GM19238 (cell line): Measurements from ENCODE around the gene ZNRF1.
"Not testable (repeated sequence)": the region's sequence is repeated elsewhere in the genome, so short reads cannot be mapped to it uniquely, and the experiment has no call there.

Source experiments
- DNase-seq: peaks from one replicate; pipeline ENCODE4 v3.0.0; 2011; ENCODE audit warnings: low spot score; ENCODE audit not compliant: insufficient read length

Gene ZNRF1

DNA sequence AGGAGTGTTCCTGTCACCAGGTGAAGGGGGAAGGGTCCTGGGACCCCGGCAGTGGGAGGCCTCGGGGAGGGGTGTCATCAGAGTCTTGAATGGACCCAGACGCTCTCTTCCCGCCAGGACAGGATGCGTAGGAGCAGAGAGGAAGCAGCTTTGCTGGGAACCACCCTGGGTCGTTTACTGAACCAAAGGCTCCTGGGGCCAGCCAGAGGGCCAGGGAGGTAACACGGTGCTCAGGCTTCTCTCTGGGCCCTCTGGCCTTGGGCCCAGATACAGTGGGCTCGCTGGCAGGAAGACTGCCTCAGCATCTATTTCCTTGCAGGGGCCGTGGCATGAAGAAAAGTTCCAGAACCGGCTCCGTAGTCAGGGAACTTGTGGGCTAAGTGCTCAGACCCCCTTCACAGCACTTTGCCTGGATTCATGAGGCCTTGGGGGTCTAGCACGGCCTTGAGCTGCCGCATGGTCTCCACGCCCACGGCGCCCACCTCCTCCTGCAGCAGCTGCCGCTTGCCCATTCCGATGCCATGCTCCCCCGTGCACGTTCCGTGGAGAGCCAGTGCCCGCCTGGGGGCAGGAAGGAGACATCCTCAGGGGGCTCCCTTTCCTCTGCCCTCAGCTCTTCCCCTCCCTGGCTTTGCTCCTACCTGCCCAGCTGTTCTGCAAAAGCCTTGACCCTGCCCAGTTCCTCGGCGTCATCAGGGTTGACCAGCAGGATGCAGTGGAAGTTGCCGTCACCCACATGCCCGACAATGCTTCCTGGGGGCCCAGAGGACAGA is 113.3 kb downstream of the ZNRF1 start:
- no peak for DNase-seq

DNA sequence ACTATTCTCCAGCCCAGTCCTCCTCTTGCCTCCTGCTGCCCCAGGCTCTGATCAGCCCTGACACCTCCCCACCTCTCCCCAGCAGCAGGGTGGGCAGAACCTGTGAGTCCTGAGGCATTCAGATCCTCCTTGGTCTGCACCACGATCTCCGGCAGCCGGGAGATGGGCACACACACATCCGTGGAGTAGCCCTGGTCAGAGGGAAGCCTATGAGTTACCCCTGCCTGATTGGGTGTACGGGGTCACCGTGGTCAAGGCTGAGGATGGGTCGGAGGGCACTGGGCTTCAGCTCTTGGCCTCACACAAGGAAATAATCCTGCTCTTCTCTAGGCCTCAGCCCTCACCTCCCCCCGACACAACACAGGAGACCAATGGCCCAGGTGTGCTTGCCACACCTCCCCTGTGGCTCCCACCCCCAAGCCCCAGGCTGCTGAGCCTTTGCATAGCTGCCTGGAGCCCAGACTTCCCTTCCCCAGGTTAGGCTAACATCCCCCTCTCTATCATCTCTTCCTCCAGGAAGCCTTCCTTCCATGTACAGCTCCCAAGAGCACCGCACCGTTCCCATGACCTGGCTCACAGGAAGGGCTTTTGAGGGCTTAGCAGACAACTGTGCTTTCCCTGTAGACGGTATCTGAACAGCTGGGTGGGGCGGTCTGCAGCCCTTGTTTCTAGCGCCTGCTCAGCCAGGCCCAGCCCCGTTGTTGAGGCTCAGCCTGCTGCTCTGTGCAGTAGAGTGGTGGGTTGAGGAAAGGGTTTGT is 114.1 kb downstream of the ZNRF1 start:
- no peak for DNase-seq

DNA sequence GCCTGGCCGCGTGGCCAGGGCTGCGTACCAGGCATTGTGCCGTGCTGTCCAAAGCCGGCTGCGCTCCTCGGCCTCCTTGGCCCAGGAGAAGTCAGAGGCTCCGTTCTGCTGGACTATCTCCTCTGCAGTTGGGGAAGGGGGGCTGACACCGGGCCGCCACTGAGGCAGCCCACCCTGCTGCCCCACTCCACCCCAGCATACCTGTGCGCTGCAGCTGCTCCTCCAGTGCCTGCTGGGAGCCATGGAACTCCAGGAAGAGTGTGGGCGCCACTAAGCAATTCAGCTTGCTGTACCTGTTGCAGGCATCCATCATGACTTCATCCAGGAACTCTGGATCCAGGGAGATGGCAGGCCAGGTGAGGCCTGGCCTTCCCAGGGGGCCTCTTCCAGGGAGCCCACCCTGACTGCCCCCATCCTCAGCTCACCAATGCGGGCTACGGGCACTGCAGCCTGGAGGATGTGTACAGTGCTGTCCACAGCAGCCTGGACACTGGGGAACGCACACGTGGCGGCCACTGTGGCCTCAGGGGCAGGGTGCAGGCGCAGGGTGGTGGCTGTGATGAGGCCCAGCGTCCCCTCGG is 114.8 kb downstream of the ZNRF1 start:
- no peak for DNase-seq

- DNase-seq, result no peak
Measured at GRCh38 chr16:75114179-75114945, 115.5 kb downstream of the ZNRF1 start.

DNA sequence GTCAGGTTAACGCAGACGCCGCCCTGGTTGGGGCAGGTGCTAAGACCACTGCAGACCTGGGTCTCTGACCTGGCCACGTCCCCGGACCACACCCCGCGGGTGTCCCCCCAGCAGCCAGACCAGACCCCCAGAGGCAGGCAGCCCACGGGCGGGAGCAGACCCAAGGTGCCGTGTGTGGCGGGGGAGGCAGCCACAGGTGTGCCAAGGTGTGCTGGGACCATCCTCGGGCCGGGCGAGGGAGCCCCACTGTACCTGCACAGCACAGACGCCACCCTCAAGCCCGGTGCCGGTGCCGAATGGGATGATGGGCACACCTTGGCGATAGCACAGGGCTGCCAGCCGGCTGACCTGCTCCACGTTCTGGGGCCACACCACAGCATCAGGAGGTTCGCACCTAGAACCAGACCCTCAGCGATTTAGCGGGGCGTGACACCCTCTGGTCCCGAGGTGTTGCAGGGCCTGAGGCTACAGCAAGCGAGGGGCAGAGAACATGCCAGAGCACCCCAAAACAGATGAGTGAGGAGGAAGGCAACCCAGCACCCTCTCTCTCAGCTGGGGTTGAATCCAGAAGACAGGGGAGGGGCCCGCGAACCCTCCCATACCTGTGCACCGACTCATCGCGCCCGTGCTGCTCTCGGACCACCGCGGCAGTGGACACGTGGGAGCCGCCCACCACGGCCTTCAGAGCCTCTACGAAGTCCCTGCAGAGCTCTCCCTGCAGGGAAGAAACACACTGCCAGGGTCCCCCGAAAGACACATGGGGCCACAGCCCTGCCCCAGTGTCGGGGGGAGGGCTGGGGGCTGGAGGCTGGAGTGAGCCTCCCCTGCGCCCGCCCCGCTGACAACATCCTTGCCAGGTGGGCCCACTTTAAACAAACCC is 116.4 kb downstream of the ZNRF1 start:
- no peak for DNase-seq

GRCh38 chr16:75116081-75116910 is 117.5 kb downstream of the ZNRF1 start, which contains the start of gene LDHD:
Gene LDHD (minus strand): TSS chr16:75116780. CDS start chr16:75116720, 60 bp downstream.
- DNase-seq, result no peak

DNA sequence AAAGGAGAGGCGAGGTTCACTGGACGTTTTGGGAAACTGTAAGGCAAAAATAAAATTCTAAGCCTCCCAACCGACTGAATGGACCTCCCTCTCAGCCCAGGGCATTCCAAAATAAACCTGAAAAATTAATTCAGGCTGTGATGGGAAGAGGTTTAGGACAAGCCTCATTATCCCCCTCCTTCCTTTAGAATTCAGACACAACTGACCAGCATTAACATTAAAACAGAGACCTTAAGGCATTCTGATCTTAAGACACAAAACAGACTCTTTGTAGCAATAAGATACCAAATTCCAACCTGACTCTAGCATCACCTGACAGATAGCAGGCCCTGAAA is 118.1 kb downstream of the ZNRF1 start:
- DNase-seq, result no peak

DNA sequence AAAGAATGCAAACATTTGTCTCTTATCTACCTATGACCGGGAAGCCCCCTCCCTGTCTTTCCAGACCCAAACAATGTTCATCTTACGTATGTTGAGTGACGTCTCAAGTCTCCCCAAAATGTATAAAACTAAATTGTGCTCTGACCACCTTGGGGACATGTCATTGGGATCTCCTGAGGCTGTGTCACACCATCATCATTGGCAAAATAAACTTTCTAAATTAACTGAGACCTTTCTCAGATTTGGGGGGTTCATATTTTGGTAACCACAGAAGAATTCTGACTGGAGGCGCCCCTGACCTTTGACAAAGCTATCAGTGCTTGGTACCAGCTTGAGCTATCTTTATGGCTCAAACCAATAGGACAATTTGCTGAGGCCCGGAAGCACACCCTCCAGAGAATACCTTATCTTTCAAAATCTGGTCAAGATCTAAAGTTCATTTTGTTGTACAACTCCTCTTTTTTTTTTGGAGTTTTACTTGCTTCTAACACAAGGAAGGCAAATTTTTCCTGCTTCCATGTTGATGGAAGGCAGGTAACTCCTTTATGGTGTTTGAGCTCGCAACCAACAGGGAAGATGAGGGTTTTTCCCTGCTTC is 120.2 kb downstream of the ZNRF1 start:
- no peak for DNase-seq

GRCh38 chr16:75120253-75120652 is 121.4 kb downstream of the ZNRF1 start:
- no peak for DNase-seq

DNA sequence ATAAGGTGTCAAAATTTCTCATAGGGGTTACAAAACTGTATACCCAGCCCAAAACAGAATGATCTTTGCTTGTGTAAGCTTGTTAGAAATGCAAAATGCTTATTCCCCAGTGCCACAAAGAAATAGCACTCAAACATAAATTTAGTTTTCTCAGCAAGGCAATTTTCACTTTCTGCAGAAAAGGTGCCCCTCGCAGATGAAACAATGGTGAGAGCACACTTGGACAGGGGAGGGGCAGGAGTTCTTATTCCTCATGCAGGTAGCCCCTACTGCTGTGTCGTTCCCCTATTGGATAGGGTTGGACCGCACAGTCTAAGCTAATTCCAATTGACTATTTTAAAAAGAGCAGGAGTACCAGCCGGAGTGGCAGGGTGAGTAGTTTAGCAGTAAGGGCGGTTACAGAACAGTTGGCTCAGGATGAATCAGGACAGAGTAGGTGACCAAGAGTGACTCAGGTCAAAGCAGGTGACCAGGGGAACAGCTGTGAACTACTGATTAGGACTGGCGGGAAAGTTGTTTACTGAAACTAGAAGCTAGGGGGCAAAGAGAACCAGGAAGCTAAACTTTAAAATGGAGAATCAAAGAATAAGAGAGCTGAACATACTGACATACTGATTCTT is 123.2 kb downstream of the ZNRF1 start:
- no peak for DNase-seq

DNA sequence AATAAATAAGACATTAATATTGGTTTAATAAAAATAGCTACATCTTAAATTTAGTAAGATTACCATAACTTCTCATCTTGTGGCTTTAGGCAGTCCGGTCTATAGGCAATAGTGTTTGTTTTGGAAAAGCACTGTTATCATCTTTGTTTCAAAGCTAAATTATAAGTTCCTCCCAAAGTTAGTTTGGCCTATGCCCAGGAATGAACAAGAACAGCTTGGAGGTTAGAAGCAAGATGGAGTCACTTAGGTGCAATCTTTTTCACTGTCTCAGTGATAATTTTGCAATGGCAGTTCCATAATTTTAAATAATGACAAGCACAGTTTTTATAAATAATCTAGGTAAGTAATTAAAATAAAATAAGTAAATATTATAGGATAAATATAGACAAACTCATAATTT is 123.8 kb downstream of the ZNRF1 start:
- no peak for DNase-seq

DNA sequence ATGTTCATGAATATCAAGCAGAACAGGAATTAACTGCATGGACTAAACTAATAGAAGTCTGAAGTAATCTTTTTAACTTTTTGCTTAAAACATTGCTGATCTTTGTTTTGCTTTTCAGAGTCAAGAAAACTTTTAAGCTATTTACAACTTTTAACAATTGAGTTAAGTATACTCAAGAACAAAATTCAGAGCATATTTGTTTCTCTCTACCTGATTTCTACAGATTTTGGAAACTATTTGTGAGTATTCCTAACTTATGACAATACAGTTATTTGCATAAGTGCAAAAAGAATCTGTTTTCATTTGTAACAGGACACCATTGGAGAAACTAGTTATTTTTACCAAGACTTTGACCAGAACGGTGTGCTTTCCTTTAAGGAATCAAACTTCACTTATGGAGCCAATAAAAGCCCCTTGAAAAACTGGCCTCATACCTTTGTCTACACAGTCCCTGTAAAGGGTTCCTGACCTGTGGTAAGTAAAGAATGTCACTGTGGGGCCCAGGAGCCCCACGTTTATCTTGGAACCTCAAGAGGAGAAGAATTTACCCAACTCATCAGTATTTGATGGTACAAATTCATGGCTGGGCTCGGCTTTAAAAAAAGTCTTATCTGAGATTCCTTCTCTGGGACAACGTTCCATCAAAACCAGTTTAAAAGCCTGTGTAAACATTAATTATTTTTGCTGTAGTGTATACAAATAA is 129.0 kb downstream of the ZNRF1 start:
- no peak for DNase-seq

- not testable (repeated sequence) for DNase-seq
Measured at GRCh38 chr16:75129421-75130149, 130.8 kb downstream of the ZNRF1 start.

DNA sequence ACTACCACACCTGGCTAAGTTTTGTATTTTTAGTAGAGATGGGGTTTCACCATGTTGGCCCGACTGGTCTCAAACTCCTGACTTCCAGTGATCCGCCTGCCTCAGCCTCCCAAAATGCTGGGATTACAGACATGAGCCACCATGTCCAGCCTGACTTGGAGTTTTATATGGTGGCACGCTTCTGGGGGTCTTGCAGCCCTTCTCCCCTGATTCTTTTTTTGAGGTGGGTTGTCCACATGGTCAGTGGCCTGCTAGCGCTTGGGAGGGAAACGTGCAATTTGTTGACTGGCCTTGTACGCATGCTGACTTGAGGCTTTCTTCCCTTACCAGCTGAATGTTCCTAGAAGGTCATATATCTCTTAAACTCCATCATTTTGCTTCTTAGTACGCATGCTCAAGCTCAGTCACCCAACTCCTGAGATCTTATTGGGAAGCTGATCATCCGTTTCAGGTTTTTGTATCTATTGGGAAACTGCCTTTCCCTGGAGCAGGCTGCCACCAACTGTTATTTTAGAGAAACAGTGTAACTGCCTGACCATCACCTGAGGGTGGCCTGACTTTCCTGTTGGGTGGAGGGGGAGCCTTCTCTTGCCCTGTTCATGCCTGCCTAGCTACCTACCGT is 131.4 kb downstream of the ZNRF1 start:
- no peak for DNase-seq

GRCh38 chr16:75131081-75131480 is 132.3 kb downstream of the ZNRF1 start:
- no peak for DNase-seq

DNA sequence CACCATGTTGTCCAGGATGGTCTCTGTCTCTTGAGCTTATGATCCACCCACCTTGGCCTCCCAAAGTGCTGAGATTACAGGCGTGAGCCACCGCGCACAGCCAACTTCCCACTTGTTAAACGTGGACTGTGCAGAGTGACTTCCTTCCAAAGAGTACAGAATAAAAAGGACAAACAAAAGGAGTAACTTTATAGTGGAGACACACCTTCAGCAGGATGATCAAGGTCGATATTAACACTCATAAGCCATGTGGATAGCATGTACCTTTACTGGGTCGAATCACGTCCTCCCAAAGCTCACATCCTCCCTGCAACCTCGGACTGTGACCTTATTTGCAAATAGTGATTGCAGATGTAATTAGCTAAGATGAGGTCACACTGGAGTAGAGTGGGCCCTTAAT is 139.4 kb downstream of the ZNRF1 start:
- DNase-seq, result no peak

- DNase-seq, result no peak
Measured at GRCh38 chr16:75138636-75139035, 139.8 kb downstream of the ZNRF1 start.
